AG04449 (cell line): ENCODE measurements around the gene PTPN21.

Source experiments
- CTCF ChIA-PET: fragments of 350-600 bp; formaldehyde crosslinking; extraction: SDS; loops from one replicate; lab custom pipeline; 2021; ENCODE audit warnings: antibody characterized with exemption; lab: Yijun Ruan, JAX
- POLR2A ChIA-PET: fragments of 400-600, 350-600 bp; formaldehyde crosslinking; extraction: SDS; loops from one replicate; lab custom pipeline; 2020; ENCODE audit warnings: antibody characterized with exemption, inconsistent platforms; lab: Yijun Ruan, JAX
- DNase-seq: peaks from one replicate; pipeline ENCODE4 v3.0.0-alpha.2; 2010; ENCODE audit warnings: low read depth, low spot score
- H3K4me3 ChIP-seq: 2 replicates; pipeline ENCODE4 v1.5.1; 2011; ENCODE audit warnings: low read depth, mild to moderate bottlenecking, control low read depth, low read length
- CTCF ChIP-seq: IDR thresholded peaks from one replicate; pipeline ENCODE4 v1.5.1; 2011; ENCODE audit warnings: mild to moderate bottlenecking, moderate library complexity, low read length, control low read depth, inconsistent platforms; ENCODE audit not compliant: insufficient read depth; ENCODE audit errors: missing control alignments

PTPN21 gene

GRCh38 chr14:88576222-88576621, 21.4 kb upstream of the PTPN21 start:
- POLR2A ChIA-PET = no interaction called here
- TF ChIP-seq CTCF = no peak
- no peak for DNase-seq
- H3K4me3 ChIP-seq = no peak overlapping the region
- CTCF ChIA-PET = no interaction called here

GRCh38 chr14:88572117-88572516, 17.3 kb upstream of the PTPN21 start:
- no peak overlapping the region for H3K4me3 ChIP-seq
- no peak for DNase-seq
- no peak for TF ChIP-seq CTCF
- ChIA-PET POLR2A (no interaction called here), CTCF (no interaction called here)

- H3K4me3 ChIP-seq = no peak overlapping the region
- no peak for DNase-seq
- ChIA-PET CTCF (interaction anchor here (1.4 kb wide), 1 partner anchor 76 kb away, joined by 4 read pairs; no protein-coding TSS in a partner anchor), POLR2A (interaction anchor here (0.7 kb wide), 1 partner anchor 13 kb away, joined by 3 read pairs; no protein-coding TSS in a partner anchor)
- TF ChIP-seq CTCF = no peak
These were observed 13.4 kb upstream of the PTPN21 start for GRCh38 chr14:88568196-88568595.

GRCh38 chr14:88565427-88565826, 10.6 kb upstream of the PTPN21 start:
- no peak for DNase-seq
- H3K4me3 ChIP-seq = no peak overlapping the region
- ChIA-PET CTCF (interaction anchor here (0.6 to 2.6 kb wide), 3 partner anchors 8 to 376 kb away, joined by 3 to 9 read pairs (median 4); no protein-coding TSS in a partner anchor), POLR2A (no interaction called here)
- TF ChIP-seq CTCF = no peak

- ChIA-PET CTCF (interaction anchor here (1.8 to 2.6 kb wide), 2 partner anchors 72 to 374 kb away, joined by 4 to 9 read pairs; no protein-coding TSS in a partner anchor), POLR2A (no interaction called here)
- H3K4me3 ChIP-seq = peak overlapping the region; percentile 90
- no peak for TF ChIP-seq CTCF
- DNase-seq = no peak
These were observed 9.0 kb upstream of the PTPN21 start for GRCh38 chr14:88563845-88564244.

GRCh38 chr14:88562831-88563686, 8.3 kb upstream of the PTPN21 start, which contains the start of gene ZC3H14:
Gene ZC3H14, plus strand, starts transcription at chr14:88563037. Its CDS starts 97 bp downstream, at chr14:88563134.
- H3K4me3 ChIP-seq = peak within 1 kb of the TSS; percentile 90
- no peak for DNase-seq
- POLR2A ChIA-PET = no interaction called here
- CTCF ChIA-PET = interaction anchor here (2.6 to 4.1 kb wide), 2 partner anchors 70 to 71 kb away, joined by 9 to 54 read pairs; no protein-coding TSS in a partner anchor
- no peak for TF ChIP-seq CTCF
